ENCODE data around the gene MYOZ2. TPM values are rescaled to one million over a fixed set of nuclear protein-coding genes. Genes with fewer than 3 reads are reported as not detected.

MYOZ2 gene
- total RNA-seq, 1 donor from 2014 or later = 0.23 TPM

- H3K4me3 ChIP-seq = no peak overlapping the region
- DNase-seq (no peak), ATAC-seq (no peak)
- intact Hi-C loops (cut with DNase I) = no loop called here
- H3K27me3 ChIP-seq = no peaks in the 10 kb centered on the region
- H3K9me3 ChIP-seq = no peaks in the 10 kb centered on the region
- TF ChIP-seq, protein P1, sequence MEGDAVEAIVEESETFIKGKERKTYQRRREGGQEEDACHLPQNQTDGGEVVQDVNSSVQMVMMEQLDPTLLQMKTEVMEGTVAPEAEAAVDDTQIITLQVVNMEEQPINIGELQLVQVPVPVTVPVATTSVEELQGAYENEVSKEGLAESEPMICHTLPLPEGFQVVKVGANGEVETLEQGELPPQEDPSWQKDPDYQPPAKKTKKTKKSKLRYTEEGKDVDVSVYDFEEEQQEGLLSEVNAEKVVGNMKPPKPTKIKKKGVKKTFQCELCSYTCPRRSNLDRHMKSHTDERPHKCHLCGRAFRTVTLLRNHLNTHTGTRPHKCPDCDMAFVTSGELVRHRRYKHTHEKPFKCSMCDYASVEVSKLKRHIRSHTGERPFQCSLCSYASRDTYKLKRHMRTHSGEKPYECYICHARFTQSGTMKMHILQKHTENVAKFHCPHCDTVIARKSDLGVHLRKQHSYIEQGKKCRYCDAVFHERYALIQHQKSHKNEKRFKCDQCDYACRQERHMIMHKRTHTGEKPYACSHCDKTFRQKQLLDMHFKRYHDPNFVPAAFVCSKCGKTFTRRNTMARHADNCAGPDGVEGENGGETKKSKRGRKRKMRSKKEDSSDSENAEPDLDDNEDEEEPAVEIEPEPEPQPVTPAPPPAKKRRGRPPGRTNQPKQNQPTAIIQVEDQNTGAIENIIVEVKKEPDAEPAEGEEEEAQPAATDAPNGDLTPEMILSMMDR (IDR thresholded peaks at IDR 0.05) = no peak
- peaks cover 21% of the 10 kb centered on the region for H3K4me1 ChIP-seq
- peaks cover 32% of the 10 kb centered on the region for H3K36me3 ChIP-seq
- H3K27ac ChIP-seq = no peak overlapping the region
Measured at GRCh38 chr4:119232286-119232685, 96.7 kb downstream of the MYOZ2 start.

DNA sequence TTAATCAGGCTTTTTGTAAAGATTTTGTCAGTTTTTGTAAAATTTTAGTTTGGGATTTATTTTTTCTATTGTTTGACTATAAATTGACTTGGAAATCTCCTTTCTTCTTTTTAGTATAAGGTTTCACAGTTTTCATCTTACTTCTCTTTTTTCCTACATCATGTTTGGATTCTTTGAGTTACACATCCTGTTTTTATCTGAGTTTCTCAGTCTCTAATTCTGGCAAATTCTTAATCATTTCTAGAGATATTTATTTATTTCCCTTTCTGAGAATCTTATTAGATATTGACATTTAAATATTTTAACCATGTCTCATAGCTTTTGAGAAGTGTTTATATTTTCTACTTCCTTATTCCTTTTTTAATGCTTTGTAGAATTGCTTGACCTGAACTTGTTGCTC lies 97.6 kb downstream of the MYOZ2 start:
- Histone ChIP-seq H3K36me3 (peaks cover 32% of the 10 kb centered on the region), H3K27ac (no peak overlapping the region), H3K4me1 (peaks cover 21% of the 10 kb centered on the region), H3K9me3 (no peaks in the 10 kb centered on the region), H3K27me3 (no peaks in the 10 kb centered on the region), H3K4me3 (no peak overlapping the region)
- no peak for DNase-seq
- TF ChIP-seq, protein P1 (IDR thresholded peaks at IDR 0.05) = no peak
- no peak for ATAC-seq
- intact Hi-C loops (cut with DNase I) = no loop called here

DNA sequence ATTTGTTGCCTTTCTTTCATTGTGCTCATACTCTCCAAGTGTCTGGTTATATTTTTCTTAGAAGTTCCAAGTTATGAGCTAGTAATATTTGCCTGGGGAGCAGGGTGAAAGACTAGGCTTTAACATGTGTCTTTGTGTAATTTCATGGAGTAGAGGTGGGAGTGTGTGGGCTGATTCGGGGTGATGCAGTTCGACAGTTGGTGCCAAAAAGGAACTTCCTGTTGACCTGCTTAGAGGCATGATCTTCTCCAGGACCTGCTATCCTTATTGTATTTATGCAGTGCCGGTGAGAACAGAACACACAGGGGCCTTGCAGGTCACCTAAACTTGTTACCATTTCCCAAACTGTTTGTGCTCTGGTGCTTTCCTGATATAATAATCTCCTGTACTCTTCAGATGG lies 98.1 kb downstream of the MYOZ2 start:
- Histone ChIP-seq H3K27ac (no peak overlapping the region), H3K9me3 (no peaks in the 10 kb centered on the region), H3K36me3 (peaks cover 33% of the 10 kb centered on the region), H3K27me3 (no peaks in the 10 kb centered on the region), H3K4me1 (peaks cover 21% of the 10 kb centered on the region), H3K4me3 (no peak overlapping the region)
- DNase-seq (no peak), ATAC-seq (peak; percentile 44)
- intact Hi-C loops (cut with DNase I) = no loop called here
- TF ChIP-seq, protein P1 (IDR thresholded peaks at IDR 0.05) = no peak

- H3K27me3 ChIP-seq = no peaks in the 10 kb centered on the region
- H3K4me1 ChIP-seq = peaks cover 21% of the 10 kb centered on the region
- TF ChIP-seq, protein P1 (IDR thresholded peaks at IDR 0.05) = no peak
- H3K27ac ChIP-seq = no peak overlapping the region
- no peak overlapping the region for H3K4me3 ChIP-seq
- ATAC-seq (no peak), DNase-seq (no peak)
- intact Hi-C loops (cut with DNase I) = no loop called here
- H3K9me3 ChIP-seq = no peaks in the 10 kb centered on the region
- H3K36me3 ChIP-seq = peaks cover 39% of the 10 kb centered on the region
Measured at GRCh38 chr4:119237201-119237600, 101.6 kb downstream of the MYOZ2 start.

Other genes starting within 250 kb of the MYOZ2 start
- gene SYNPO2, start 247.0 kb upstream of the MYOZ2 start, total RNA-seq = 38.9 TPM
- gene USP53, start 76.9 kb downstream of the MYOZ2 start, total RNA-seq = 80.5 TPM
- not detected for gene FABP2, start 186.3 kb downstream of the MYOZ2 start, total RNA-seq

Data from upper lobe of right lung (tissue), 1 donor.